HG02840 (cell line): Measurements from ENCODE around the gene LZTR1.
"Not testable (repeated sequence)": the region's sequence is repeated elsewhere in the genome, so short reads cannot be mapped to it uniquely, and the experiment has no call there.

Experiments
- ATAC-seq: cut with Tn5 transposase; IDR thresholded peaks from one replicate; pipeline ENCODE4 v1.9.1; 2021; ENCODE audit warnings: mild to moderate bottlenecking, moderate library complexity, moderate number of reproducible peaks; ENCODE audit not compliant: unreplicated experiment, low FRiP score

LZTR1 gene

GRCh38 chr22:20965104-20965887, 16.8 kb upstream of the LZTR1 start:
- no peak for ATAC-seq

DNA sequence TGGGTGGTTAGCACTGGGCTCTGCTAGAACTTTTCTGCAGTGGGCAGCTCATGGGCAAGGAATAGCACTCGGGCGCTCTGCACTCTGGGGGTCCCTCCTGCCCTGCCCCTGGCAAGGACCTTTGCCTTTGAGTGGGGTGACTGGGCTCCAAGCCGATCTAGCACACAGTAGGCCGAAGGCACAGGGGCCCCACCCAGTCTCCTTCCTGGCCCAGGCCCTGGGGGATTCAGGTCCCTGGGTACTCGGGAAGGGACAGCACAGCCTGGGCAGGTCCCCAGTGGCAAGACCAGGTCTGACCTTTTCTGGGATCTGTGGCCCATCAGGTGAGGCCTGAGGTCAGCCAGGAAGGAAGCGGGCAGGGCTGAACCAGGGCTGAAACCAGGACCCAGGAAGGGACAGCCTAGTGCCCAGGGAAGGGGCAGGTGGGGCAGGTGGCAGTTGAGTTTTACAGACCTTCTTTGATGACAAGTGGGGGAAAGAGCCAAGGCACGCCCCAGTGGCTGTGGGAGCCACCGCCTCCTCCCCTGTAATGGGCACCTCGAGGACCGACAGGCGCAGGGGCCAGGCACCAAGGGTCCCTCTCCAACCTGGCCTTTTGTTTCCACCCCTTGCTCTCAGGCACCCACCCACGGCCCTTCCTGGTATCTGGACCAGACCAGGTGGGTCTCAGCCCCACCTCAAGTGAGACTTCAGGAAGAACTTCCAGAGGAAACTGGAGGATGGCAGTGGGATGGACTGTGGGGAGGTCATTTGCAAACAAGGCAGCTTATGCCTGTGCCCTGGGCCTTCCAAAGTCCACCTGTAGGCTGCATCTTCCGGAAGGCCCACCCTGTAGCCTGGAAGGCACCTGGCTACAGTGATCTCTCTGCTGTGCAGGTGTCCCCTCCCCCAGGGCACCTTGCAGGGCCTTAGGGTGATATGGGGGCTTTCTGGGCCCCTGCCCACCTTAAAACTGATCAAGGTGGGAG, 15.9 kb upstream of the LZTR1 start:
- no peak for ATAC-seq

GRCh38 chr22:20966883-20967696, 15.0 kb upstream of the LZTR1 start, which contains the start of gene AIFM3:
TSS of gene AIFM3 (plus strand) at chr22:20967255. CDS start at chr22:20967945, 690 bp downstream.
- ATAC-seq, result no peak

DNA sequence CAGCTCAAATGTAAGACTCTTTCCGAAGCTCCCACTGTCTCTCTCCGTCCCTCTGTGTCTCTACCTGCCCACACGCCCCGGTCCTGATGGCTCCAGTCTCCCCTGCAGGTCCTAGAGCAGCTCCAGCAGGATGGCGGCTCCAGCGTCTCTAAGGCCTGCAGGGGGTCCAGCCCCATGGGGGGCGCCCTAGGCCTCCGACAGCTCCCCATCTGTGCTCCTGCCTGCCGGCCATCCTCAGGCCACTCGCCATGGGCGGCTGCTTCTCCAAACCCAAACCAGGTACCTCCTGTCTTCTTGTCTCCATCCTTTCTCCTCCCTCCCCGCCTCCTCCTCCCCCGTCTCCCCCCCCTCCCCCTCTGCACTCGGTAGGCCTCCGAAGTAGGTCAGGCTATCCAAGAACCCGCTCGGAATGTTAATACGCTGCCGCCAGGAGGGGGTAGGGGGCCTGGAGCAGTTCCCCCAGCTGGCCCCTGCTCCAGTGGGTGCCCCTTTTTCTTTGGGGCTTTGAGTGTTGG, 14.3 kb upstream of the LZTR1 start:
- no peak for ATAC-seq

DNA sequence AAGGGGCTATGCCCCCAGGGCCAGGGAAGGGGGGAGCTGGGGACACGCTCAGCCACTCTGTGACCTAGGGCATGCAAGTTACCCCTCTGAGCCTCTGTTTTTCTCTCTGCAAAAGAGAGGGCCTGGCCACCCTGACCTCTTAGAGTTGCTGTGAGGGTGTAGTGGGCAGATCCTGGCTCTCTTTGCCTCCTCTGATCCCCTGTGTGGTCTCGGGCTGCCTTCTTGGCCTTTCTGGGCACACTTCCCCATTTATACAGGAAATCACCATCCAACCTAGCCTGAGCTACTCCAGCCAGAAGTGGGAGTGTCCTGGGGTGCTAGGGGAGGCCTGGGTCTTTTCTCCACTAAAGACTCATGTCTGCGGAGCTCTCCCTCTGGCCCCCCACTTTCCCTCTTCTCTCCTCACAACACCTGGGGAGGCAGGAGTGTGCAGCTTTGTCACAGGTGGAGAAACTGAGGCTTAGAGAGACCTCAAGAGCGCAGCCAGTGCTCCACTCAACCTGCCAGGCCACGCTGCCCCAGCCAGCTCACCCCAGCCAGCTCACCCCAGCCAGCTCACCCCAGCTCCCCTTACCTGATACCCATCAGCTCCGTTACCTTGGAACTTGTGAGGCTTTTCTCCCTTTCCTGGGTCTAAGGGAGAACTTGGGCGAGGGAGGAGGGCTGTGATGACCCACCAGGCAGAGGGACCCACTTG, 13.7 kb upstream of the LZTR1 start:
- no peak for ATAC-seq

DNA sequence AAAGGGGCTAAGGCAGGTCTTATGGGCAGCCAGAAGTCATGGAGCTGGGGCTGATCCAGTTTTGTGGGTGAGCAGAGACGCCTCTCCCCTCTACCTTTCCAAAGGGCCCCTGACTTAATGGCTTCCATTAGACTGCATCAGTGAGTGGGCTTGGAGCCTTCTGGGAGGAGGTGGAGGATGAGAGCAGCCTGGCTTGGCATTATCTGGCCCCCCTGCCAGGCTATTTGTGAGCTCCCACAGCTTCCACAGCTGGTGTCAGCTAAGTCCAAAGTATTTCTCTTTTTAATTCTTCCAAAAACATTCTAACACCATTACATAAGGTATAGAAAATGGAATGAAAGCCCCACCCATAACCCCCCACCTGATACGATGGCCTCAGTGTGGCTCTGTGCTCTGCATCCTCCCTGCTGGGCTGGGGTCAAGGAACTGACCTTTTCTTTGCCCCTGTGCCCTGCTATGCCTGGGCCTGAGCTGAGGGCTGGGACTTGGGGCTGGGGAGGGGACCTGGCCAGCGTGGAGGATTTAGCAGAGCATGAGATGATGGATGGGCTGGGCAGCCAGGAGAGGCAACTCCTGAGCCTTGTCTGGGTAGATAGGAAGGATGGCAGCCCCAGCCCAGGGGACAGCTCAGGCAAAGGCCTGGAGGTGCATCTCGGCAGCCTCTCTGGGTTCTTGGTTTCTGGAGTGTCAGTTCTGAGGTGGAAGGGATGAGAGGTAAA, 11.0 kb upstream of the LZTR1 start:
- ATAC-seq, result no peak

DNA sequence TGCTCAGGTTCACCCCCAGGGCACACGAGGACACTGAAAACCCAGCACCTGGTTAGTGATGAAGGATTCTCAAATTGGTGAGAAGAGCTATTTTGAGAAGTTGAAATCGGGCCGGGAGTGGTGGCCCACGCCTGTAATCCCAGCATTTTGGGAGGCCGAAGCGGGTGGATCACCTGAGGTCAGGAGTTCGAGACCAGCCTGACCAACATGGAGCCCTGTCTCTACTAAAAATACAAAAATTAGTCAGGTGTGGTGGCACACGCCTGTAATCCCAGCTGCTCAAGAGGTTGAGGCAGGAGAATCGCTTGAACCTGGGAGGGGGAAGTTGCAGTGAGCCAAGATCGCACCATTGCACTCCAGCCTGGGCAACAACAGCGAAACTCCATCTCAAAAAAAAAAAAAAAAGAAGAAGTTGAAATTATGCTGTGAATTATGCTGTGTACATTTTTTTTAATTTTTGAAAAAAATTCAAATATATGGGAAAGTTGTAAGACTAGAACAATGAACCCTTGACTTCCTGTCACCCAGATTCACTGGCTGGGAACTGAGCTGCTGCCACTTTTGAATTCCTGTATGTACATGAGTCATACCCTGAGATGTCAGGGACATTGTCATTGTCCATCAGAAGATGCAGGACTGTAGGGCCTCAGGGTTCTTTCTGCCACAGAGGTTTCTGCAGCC, 9.9 kb upstream of the LZTR1 start:
- ATAC-seq, result not testable (repeated sequence)

DNA sequence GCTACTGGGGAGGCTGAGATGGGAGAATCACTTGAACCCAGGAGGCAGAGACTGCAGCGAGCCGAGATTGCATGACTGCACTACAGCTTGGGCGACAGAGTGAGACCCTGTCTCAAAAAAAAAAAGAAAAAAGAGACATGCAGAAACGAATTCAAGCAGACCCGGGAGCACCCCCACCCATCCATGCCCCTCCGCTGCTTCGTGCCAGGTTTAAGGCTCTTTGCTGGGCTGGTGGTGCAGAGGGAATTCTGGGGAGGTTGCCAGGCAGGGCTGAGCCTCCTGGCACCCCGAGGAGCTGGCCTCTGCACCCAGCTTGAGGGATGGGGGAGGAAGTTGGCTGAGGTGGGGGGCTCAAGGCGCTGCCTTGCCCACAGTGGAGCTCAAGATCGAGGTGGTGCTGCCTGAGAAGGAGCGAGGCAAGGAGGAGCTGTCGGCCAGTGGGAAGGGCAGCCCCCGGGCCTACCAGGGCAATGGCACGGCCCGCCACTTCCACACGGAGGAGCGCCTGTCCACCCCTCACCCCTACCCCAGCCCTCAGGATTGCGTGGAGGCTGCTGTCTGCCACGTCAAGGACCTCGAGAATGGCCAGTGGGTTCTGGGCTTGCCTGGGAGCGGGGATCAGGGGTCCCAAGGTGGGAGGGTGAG, 9.0 kb upstream of the LZTR1 start:
- ATAC-seq, result no peak

DNA sequence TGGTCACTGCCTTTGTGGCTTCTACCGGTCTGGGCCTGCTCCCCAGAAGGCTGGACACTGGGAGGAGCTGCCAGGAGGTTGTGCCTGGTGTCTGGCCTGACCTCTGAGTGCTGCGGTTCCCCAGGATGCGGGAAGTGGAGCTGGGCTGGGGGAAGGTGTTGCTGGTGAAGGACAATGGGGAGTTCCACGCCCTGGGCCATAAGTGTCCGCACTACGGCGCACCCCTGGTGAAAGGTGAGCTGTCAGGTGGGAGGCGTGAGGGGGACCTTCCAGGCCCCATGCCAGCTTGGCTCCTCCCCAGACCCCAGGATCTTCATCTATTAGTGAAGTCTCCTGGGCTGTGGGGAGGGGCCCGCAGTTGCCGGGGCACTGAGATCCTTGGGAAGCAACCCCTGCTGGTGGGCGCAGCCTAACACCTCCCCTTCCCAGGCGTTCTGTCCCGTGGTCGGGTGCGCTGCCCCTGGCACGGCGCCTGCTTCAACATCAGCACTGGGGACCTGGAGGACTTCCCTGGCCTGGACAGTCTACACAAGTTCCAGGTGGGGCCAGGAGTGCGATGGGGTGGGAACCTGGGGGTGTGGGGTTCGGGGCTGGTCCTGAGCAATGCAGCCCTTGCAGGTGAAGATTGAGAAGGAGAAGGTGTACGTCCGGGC, 8.3 kb upstream of the LZTR1 start:
- no peak for ATAC-seq

GRCh38 chr22:20974336-20974955, 7.7 kb upstream of the LZTR1 start:
- ATAC-seq, result no peak

GRCh38 chr22:20975541-20976290, 6.4 kb upstream of the LZTR1 start:
- no peak for ATAC-seq

DNA sequence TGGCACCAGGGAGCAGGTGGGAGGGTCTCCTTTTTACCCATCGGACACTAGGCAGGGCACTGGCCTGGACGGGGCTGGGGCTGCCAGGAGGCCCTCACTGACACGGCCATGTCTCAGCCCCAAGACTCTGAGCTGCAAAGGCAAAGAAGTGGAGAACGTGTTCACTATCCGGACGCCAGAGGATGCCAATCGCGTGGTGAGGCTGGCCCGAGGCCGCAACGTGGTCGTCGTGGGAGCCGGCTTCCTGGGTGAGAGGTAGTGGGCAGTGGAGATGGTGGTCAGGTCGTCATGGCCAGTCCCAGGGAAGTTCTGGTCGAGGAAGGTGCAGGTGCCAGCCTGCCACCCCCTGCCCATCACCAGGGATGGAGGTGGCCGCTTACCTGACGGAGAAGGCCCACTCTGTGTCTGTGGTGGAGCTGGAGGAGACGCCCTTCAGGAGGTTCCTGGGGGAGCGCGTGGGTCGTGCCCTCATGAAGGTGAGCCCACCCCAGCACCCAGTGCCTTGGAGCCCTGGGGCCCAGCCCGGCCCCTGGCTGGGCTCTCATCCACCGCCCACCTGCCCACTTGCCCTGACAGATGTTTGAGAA, 5.7 kb upstream of the LZTR1 start:
- no peak for ATAC-seq

GRCh38 chr22:20977019-20977418, 5.1 kb upstream of the LZTR1 start:
- ATAC-seq, result no peak

GRCh38 chr22:20977516-20978170, 4.5 kb upstream of the LZTR1 start:
- ATAC-seq, result no peak

GRCh38 chr22:20978419-20978818, 3.7 kb upstream of the LZTR1 start:
- ATAC-seq, result no peak
